AG09309 (cell line): ENCODE measurements around the gene PAF1.
"Not testable (repeated sequence)": the region's sequence is repeated elsewhere in the genome, so short reads cannot be mapped to it uniquely, and the experiment has no call there.

Source experiments
- DNase-seq: peaks from one replicate; pipeline ENCODE4 v3.0.0-alpha.2; 2010; ENCODE audit warnings: low read depth
- H3K4me3 ChIP-seq: 2 replicates; pipeline ENCODE4 v1.5.1; 2011; ENCODE audit warnings: mild to moderate bottlenecking, low read depth, low read length, moderate library complexity; ENCODE audit not compliant: control insufficient read depth
- CTCF ChIP-seq: IDR thresholded peaks from 2 replicates; pipeline ENCODE4 v1.5.1; 2011; ENCODE audit warnings: mild to moderate bottlenecking, low read depth, low read length, inconsistent platforms; ENCODE audit not compliant: insufficient read depth, control insufficient read depth; ENCODE audit errors: missing control alignments

Gene PAF1

GRCh38 chr19:39341719-39342604 is 48.9 kb downstream of the PAF1 start, which contains the start of gene SAMD4B:
SAMD4B (plus strand) TSS chr19:39342421; CDS start chr19:39356894, 14,473 bp downstream.
- TF ChIP-seq CTCF: peak; percentile 67
- DNase-seq: peak; percentile 88
- peak within 1 kb of the TSS; percentile 99 for H3K4me3 ChIP-seq

GRCh38 chr19:39341129-39341718 is 49.7 kb downstream of the PAF1 start:
- peak overlapping the region; percentile 86 for H3K4me3 ChIP-seq
- TF ChIP-seq CTCF: peak; percentile 10
- no peak for DNase-seq

DNA sequence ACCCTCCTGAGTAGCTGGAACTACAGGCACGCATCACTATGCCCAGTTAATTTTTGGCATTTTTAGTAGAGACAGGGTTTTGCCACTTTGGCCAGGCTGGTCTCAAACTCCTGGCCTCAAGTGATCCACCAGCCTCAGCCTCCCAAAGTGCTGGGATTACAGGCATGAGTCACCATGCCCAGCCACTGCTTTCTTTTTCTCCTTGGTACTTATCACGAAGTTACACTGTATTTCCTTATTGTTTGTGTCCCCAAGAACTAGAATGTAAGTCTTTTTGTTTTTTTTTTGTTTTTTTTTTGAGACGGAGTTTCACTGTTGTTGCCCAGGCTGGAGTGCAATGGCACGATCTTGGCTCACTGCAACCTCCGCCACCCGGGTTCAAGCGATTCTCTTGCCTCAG is 50.8 kb downstream of the PAF1 start:
- not testable (repeated sequence) for DNase-seq, H3K4me3 ChIP-seq

- no peak for TF ChIP-seq CTCF
- no peak overlapping the region for H3K4me3 ChIP-seq
- no peak for DNase-seq
These were observed 51.2 kb downstream of the PAF1 start for GRCh38 chr19:39339674-39340073.

DNA sequence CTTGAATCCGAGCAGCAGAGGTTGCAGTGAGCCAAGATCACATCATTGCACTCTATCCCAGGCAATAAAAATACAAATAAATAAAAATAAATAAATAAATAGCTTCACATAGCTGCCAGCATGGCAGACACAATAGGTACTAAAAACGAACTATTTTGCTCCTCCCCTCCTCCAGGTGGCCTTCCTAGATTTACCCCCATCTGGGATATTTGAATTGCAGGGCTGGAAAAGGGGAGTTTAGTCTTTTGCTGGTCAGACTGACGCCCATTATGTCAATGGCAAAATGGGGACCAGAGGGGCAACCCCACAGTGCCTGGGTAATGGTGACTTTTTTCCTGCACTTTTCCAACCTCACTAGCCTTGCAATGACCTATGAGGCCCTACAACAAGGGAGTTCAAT is 54.4 kb downstream of the PAF1 start:
- H3K4me3 ChIP-seq: no peak overlapping the region
- TF ChIP-seq CTCF: no peak
- no peak for DNase-seq
